Measurements from ENCODE around the gene ATF2.
A peak's percentile ranks its signal among the peaks of the same experiment; 100 is the strongest.
"Not testable (repeated sequence)": the region's sequence is repeated elsewhere in the genome, so short reads cannot be mapped to it uniquely, and the experiment has no call there.

Gene ATF2

DNA sequence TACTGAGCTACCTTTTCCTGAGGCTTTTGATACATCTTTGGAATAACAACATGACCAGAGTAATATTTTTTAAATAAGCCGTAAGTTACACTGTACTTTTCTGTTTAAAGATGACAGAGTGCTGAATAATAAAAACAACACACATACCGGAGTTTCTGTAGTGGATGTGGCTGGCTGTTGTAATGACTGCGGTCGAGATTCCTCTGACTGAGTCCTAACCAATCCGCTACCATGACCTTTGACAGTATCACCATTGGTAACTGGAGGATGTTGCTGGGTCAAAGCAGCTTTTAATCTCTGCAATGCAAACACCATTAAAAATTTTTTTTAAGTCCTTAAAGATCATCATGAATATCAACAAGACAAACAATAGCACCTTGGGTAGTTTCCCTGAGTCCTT, 70.7 kb downstream of the ATF2 start:
- no peak for DNase-seq (ENCODE audit: low spot score)

DNA sequence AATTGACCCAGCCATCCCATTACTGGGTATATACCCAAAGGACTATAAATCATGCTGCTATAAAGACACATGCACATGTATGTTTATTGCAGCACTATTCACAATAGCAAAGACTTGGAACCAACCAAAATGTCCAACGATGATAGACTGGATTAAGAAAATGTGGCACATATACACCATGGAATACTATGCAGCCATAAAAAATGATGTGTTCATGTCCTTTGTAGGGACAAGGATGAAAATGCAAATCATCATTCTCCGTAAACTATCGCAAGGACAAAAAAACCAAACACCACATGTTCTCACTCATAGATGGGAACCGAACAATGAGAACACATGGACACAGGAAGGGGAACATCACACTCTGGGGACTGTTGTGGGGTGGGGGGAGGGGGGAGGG, 83.9 kb downstream of the ATF2 start:
- not testable (repeated sequence) for DNase-seq (ENCODE audit: low spot score)

DNA sequence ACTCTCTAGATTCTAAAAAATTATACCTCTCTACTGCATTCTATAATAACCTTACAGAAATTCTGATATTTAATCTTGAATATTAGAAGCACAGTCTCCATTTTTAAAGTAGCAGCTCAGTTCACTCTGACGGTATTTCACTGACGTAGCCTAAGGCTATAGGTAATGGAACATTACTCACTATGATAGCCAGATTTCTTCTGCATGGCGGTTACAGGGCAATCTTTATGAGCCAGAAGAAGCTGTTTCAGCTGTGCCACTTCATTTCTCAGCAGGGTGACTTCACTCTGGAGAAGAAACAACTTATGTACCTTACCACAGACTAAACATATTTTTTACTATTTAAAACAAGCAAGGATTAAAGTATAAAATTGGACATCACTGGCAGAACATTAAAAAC, 87.5 kb downstream of the ATF2 start:
- DNase-seq (ENCODE audit: low spot score) = no peak

DNA sequence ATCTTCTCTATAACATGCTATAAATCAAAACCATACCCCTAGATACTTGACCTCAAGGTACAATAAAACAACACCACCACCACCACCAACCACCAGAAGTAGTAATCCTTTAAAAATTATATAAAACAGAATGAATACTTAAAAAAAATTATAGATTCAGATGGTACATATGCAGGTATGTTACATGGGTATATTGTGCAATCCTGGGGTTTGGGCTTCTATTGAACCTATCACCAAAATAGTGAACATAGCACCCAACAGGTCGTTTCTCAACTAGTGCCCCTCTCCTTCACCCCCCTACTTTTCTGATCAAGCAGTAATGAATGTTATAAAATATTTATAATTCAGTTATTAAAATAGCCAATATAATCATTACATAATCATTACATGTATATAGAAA, 91.7 kb downstream of the ATF2 start:
- DNase-seq (ENCODE audit: low spot score) = no peak

GRCh38 chr2:175074478-175074877, 93.5 kb downstream of the ATF2 start:
- DNase-seq (ENCODE audit: low spot score) = no peak

DNA sequence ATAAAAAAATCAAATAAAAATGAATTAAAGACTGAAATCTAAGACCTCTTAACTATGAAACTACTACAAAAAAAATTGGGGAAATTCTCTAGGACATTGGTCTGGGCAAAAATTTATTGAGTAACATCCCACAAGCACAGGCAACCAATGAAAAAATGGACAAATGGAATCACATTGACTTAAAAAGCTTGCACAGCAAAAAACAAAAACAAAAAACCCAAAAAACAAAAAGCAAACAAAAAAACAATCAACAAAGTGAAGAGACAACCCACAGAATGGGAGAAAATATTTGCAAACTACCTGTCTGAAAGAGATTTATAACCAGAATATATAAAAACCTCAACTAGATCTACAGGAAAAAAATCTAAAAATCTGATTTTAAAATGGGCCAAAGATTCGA, 99.5 kb downstream of the ATF2 start:
- no peak for DNase-seq (ENCODE audit: low spot score)

GRCh38 chr2:175066411-175066810, 101.6 kb downstream of the ATF2 start:
- DNase-seq (ENCODE audit: low spot score) = no peak

GRCh38 chr2:175064797-175065196, 103.2 kb downstream of the ATF2 start:
- DNase-seq (ENCODE audit: low spot score) = no peak

DNA sequence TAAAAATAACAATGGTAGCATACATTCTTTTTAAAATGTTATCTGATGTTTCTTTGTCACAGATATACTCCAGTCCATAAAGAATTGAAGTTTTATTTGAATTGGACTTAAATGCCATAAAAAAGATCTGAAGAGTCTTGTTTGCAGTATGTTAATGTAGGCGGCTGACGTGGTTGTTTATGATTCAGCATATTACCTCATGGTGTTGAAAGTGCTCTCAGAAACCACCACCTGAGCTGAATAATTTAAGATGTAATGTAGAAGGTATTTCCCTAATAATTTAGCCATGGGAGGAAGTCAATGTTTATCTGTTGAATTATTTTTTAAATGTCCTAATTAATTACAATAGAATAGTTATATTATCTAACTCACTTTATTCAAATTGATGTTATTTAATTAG, 104.3 kb downstream of the ATF2 start:
- DNase-seq (ENCODE audit: low spot score) = no peak

- DNase-seq (ENCODE audit: low spot score) = no peak
Measured at GRCh38 chr2:175062787-175063585, 105.0 kb downstream of the ATF2 start.

- no peak for DNase-seq (ENCODE audit: low spot score)
Measured at GRCh38 chr2:175057078-175057685, 110.8 kb downstream of the ATF2 start.

DNA sequence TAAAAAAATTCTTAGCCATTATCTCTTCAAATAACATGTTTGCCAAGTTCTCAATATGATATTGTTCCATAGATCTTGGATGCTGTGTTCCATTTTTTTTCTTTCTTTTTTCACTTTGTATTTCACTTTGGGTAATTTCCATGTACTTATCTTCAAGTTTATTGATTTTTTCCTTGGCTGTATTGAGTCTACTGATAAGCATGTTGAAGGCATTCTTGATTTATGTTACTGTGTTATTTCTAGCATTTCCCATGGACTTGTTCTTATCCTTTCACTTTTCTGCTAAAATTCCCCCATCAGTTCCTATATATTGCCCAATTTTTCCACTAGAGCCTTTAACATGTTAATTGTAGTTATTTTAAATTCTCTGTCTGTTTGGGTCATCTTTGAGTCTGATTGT, 112.0 kb downstream of the ATF2 start:
- no peak for DNase-seq (ENCODE audit: low spot score)

DNA sequence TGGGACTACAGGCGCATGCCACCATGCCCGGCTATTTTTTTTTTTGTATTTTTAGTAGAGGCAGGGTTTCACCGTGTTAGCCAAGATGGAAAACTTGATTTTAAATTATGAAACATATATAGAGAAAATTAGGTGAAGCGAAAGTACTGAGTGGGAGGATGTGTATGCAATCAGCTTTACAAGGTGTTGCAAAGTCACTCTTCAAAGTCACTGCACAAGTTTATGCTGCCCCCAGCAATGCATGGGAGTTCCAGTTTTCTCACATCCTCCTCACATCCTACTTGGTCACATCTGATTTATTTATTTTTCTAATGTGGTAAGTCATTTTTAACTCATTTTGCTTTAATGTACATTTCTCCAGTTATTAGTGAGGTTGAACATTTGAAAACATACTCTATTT, 113.7 kb downstream of the ATF2 start:
- no peak for DNase-seq (ENCODE audit: low spot score)

GRCh38 chr2:175049661-175050060, 118.3 kb downstream of the ATF2 start:
- no peak for DNase-seq (ENCODE audit: low spot score)

- no peak for DNase-seq (ENCODE audit: low spot score)
Measured at GRCh38 chr2:175048275-175048674, 119.7 kb downstream of the ATF2 start.

- DNase-seq (ENCODE audit: low spot score) = no peak
Measured at GRCh38 chr2:175039490-175039889, 128.5 kb downstream of the ATF2 start.

GRCh38 chr2:175039031-175039430, 129.0 kb downstream of the ATF2 start:
- no peak for DNase-seq (ENCODE audit: low spot score)

DNA sequence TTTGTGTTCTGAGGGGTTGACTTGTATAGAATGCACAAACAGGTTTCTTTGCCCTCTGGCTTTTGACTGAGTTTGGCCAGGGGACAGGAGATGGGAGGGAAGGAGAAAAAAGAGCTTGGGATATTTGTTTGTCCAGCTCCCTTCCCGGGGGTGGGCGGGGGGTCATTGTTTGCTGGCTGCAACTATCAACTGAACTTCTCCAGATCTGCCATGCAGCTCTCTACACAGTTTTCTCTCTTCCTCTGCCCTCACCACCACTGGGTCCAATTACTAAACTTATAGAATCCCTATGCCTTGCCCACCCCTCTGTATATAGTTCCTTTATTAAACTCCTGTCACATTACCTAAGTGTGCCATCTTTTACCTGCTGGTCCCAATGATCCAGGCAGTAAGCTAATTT, 130.1 kb downstream of the ATF2 start:
- no peak for DNase-seq (ENCODE audit: low spot score)

- peak; percentile 40 for DNase-seq (ENCODE audit: low spot score)
Measured at GRCh38 chr2:175036582-175037018, 131.4 kb downstream of the ATF2 start.

- DNase-seq (ENCODE audit: low spot score) = no peak
Measured at GRCh38 chr2:175035806-175036205, 132.2 kb downstream of the ATF2 start.

DNA sequence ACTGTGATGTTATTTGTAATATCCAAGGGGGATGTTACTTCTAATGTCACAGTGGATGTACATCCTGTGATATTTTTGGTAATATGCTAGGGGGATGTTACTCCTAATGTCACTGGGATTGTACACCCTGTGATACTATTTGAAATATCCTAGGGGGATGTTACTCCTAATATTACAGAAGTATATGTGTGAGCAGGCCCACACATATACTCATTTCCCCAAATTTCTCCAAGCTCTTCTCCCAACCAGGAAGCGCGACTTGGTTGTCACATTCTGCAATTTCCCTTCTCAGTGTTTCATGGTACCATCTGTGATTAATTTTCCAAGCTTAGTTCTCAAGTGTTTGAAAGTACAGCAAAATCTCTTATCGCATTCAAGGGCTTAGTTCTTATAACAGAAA, 133.3 kb downstream of the ATF2 start:
- DNase-seq (ENCODE audit: low spot score) = no peak

DNA sequence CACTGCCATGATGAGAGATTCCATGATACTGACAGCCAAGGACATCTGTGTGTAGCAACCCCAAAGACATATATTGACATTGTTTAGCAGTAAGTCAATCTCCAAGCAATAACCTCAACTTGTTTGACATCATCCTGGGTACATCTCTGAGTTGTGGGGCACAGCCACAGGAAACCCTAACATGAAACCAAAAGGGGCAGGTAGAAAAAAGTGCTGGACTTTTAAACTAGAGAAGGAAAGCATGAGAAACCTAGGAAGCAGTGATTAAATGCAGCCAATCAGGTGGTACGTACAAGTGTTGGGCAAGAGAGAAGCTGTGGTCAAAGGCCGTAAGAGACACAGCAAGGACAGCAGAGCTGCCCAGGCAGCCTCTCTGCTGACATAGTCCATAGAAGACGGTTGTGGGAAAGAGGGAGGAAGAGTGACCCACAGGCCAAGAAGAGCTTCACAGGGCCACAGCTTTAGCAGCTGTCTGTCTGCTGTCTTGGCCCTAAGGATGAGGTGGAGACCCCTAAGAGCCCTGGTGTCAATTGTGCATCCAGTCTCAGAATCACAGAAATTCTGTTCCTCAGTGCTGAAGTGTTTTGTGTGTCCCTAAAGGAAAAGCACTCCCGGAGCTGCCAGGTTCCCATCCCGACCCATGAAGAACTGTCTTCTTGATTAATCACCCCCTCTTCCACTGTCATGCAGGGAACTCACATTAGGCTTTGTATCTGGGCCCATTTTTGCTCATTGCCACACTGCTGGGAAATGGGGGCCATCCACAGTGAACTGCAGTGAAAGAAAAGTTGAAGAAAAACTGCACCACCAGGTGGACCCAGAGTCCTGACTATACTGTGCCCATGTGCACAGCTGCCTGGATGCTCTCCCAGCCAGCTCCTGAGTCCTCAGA, 137.4 kb downstream of the ATF2 start:
- no peak for DNase-seq (ENCODE audit: low spot score)

DNA sequence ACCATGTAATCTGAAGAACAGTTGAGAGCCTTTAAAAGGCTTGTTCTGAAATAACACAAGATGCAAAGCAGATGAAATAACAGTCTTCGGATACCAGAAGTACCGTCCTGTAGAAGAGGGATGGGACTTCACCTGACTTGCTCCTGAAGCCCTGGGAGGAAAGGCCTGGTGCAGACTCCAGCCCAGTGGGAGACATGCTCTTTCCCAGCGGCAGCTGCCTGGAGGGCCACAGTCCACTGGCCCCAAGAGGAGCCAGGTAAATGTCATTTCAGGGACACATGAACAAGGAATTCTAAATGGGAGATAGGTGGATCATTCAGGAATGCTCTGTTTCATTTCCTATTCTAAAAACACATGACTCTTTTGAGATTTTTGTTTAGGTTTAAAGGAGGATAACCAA, 140.2 kb downstream of the ATF2 start:
- DNase-seq (ENCODE audit: low spot score) = no peak
